Measurements from ENCODE around the gene WDR55. TPM values are rescaled to one million over a fixed set of nuclear protein-coding genes. Genes with fewer than 3 reads are reported as not detected.

Gene WDR55
- total and polyA plus RNA-seq, 2 of the 13 experiments (the other 11 are each of a cell fraction or from before 2014, with no cell fraction given) = 17.7 to 18.2 TPM

- no peak for FAIRE-seq
- Histone ChIP-seq H3K27ac (ENCODE audit: extremely low read length, insufficient read depth, low read length) (no peak overlapping the region), H3K4me3 (replicated peaks in 1 of 3; ENCODE audit: insufficient read depth in 1 of 3, low read depth in 2 of 3, low read length in 3 of 3) (no peak overlapping the region), H2AFZ (ENCODE audit: low read length) (no peak overlapping the region), H3K79me2 (ENCODE audit: insufficient read depth, low read length) (no peaks in the 10 kb centered on the region), H4K20me1 (ENCODE audit: insufficient read depth, low read length) (no peaks in the 10 kb centered on the region), H3K9ac (ENCODE audit: insufficient read depth, low read depth, low read length) (no peak overlapping the region), H3K4me2 (ENCODE audit: low read depth, low read length) (no peak overlapping the region), H3K4me1 (ENCODE audit: insufficient read depth, low read length) (no peaks in the 10 kb centered on the region), H3K9me3 (ENCODE audit: low read length) (no peaks in the 10 kb centered on the region), H3K36me3 (replicated peaks in 1 of 2; ENCODE audit: control insufficient read depth in 1 of 2, insufficient read depth in 2 of 2, low read length in 2 of 2) (peaks cover 29 to 56% of the 10 kb centered on the region in 2 experiments; a peak in 4 of 5 replicates), H3K27me3 (ENCODE audit: control insufficient read depth in 1 of 2, insufficient read depth in 2 of 2, low read length in 2 of 2) (no peaks in the 10 kb centered on the region)
- in situ Hi-C loops (cut with HindIII; ENCODE audit: extremely low pct_ligation_motif_present, low pct_unique_long_range_greater_than_20kb) = no loop called here
- WGBS (ENCODE audit: low lambda C conversion rate) = 96% methylated on average over 4 of the region's 4 CpGs
- intact Hi-C loops (cut with micrococcal nuclease; ENCODE audit: unreplicated experiment) = no loop called here
- DNase-seq (ENCODE audit: low spot score) = no peak
- TF ChIP-seq ZBED4 (CRISPR knock-in tag; IDR thresholded peaks at IDR 0.05; ENCODE audit: borderline replicate concordance) = no peak
- TF ChIP-seq CREB3 (CRISPR knock-in tag; IDR thresholded peaks at IDR 0.05) = no peak
- TF ChIP-seq ZNF790 (CRISPR knock-in tag; IDR thresholded peaks at IDR 0.05; ENCODE audit: borderline replicate concordance) = no peak
- TF ChIP-seq AKAP8 (CRISPR knock-in tag; IDR thresholded peaks at IDR 0.05) = peak; percentile 55; the same call in 1 of the 2 replicates
- CTCF ChIA-PET (ENCODE audit: low intra/inter-chr PET ratio, low total read pairs) = no interaction called here
- POLR2A ChIA-PET = interaction anchor here (0.9 to 1.2 kb wide), 2 partner anchors 16 to 26 kb away, joined by 4 read pairs; partner anchors contain the start of genes HARS1, HARS2 and ZMAT2
- BruUV-seq (replicated peaks) = no TSS peak
- no peak for ATAC-seq
Observed at GRCh38 chr5:140674629-140675028, 9.9 kb downstream of the WDR55 start.

Measured in HepG2 (cell line).